GM12874 (cell line): ENCODE measurements around the gene TPCN1.

Source experiments
- TF ChIP-seq, protein P1 (sequence below): IDR thresholded peaks from 2 replicates; pipeline ENCODE4 v1.5.1; 2011; ENCODE audit warnings: low read depth, mild to moderate bottlenecking, control low read depth, low read length, moderate library complexity; ENCODE audit not compliant: insufficient read depth

TPCN1 gene

DNA sequence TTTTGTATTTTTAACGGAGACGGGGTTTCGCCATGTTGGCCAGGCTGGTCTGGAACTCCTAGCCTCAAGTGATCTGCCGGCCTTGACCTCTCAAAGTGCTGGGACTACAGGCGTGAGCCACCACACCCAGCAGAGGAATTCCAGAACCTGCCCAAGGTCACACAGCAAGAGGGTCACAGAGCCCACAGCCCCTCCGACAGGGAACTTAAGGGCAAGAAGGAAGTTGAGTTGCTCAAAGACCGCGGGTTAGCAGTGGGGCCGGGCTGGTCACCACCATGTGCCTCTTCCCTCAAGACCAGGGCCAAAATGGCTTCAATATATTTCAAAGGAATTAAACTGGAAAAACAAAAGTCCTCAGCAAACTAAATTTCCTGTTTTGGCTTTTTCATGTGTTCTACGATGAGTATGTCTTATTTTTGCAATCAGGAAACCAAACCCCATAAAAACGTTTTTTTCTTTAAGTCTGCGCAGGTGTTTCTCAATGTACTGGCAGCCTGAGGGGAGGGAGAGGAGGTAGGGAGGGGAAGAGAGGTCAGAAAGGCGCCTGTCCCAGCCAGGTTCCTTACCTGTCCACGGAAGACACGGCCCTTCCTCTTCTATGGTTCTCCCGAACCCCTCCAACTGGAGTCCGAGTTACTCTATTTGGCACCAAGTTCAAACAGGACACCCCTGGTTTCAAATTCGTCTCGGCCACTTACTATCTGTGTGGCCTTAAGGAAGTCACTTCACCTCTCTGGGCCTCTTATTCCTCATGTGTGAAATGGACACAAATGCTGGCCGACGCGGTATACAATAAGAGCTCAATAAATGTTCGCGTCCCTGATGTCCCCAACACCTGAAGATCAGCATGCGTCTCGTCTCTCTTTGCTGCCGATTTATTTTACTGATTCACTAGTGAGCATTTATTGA is 112.9 kb downstream of the TPCN1 start:
- TF ChIP-seq, protein P1, sequence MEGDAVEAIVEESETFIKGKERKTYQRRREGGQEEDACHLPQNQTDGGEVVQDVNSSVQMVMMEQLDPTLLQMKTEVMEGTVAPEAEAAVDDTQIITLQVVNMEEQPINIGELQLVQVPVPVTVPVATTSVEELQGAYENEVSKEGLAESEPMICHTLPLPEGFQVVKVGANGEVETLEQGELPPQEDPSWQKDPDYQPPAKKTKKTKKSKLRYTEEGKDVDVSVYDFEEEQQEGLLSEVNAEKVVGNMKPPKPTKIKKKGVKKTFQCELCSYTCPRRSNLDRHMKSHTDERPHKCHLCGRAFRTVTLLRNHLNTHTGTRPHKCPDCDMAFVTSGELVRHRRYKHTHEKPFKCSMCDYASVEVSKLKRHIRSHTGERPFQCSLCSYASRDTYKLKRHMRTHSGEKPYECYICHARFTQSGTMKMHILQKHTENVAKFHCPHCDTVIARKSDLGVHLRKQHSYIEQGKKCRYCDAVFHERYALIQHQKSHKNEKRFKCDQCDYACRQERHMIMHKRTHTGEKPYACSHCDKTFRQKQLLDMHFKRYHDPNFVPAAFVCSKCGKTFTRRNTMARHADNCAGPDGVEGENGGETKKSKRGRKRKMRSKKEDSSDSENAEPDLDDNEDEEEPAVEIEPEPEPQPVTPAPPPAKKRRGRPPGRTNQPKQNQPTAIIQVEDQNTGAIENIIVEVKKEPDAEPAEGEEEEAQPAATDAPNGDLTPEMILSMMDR, result no peak

DNA sequence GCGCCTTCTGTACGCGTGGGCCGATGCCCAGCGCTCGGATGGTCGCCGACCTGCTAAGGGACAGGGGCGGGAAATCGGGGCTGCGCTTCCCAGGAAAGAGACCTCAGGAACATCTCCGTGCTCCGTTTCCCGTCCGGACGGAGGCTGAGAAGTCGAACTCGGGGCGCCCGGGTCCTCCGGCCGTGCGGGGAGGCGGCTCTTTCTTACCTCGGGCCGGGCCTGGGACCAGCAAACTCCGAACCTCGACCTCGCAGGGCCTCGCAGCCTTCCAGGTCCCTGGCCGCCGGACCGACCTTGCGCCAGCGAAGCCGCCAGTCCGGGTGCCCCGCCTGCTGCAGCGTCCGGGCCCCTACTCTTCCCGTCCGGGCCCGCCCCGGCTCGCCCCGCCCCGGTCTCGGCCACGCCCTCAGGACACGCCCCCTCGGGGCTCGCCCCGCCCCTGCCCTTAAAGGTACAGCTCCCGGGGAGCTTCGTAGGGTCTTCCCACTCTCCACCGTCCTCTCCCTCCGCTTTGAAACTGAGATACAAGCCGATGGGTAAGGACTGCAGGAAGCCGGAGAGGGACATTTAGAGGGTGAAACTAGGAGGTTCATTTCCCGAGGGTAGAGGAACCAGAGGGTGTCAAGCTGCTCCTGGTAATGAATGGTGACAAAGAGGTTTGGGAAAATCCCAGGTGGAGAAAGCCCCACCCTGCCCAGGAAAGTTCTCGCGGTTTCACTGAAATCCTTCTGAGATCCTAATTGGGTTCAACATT is 113.7 kb downstream of the TPCN1 start, which contains the start of gene SLC8B1:
Gene SLC8B1, minus strand, starts transcription at position 324 of the 754 bp plus-strand sequence. CDS start 2,231 bp downstream, outside the sequence.
- TF ChIP-seq, protein P1, result no peak

DNA sequence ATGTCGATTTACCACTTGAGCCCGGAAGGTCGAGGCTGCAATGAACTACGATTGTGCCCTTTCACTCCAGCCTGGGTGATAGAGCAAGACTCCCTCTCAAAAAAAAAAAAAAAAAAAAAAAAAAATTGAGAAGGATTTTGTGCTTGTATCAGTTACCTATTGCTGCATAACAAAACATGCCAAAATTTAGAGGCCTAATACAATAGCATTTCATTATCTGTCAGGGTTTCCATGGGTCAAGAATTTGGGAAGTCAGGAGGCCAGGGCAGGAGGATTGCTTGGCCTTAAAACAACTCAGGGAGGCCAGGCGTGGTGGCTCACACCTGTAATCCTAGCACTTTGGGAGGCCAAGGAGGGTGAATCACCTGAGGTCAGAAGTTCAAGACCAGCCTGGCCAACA is 118.3 kb downstream of the TPCN1 start:
- TF ChIP-seq, protein P1, result no peak

DNA sequence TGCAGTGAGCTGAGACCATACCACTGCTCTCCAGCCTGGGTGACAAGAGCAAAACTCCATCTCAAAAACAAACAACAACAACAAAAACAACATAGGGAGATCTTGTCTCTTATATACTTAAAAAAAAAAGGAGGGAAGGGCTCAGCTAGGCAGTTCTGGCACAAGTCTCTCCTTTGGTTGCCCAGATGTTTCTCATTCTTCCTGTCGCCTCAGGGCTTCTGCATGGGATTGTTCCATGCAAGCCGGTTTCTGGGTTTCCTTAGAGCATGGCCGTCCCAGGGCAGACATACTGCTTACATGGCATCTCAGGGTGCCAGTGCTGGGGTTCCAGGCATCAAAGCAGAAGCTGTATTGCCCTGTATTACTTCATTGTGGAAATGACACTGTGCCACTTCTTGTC is 118.8 kb downstream of the TPCN1 start:
- TF ChIP-seq, protein P1, result no peak

DNA sequence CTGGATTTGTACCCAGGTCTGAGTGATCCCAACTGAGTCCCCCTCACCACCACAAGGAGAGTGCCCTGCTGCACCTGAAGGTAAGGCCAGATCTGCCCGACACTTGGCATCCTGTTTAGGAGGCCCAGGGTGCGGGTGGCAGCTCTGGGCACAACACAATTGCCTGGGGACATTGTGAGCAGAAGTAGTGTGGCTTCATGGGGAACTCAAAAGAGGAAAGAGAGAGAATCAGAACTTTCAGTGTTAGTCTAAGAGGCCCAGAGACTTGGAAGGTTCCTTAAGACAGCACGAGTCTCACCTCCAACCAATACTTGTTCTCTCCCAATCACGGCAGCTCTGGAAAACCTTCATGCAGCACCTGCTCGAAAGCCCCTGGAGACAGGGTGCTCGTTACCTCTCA is 120.3 kb downstream of the TPCN1 start:
- TF ChIP-seq, protein P1, result no peak

DNA sequence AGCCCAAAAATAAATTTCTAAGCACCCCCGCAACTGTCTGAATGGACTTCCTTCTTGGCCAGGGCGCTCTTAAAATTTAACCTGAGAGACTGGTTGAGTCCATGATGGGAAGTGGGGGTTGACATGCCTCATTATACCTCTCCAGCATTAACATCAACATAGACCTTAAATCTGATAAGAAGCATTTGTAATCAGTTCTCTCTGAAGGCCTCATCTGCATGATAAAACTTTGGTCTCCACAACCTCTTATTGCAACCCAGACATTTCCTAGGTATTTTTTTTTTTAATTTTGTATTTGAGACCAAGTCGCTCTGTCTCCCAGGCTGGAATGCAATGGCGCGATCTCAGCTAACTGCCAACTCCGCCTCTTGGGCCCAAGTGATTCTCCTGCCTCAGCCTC is 124.1 kb downstream of the TPCN1 start:
- TF ChIP-seq, protein P1, result no peak

DNA sequence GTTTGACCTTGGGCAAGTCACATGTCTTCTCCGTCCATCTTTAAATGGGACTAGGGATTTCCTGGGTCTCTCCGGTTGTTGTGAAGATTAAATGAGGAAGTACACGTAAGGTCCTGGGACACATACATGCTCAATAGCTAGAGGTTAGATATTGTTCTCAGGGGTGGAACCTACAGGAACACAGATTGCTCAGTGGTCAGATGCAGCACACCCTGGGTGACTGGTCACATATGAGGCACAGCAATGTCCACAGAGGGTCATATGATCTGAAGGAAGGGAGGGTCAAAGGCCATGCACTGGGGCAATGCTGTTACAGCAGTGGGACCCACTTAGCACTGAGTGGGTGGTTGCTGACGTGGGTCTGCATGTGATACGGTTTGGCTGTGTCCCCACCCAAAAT is 125.1 kb downstream of the TPCN1 start:
- TF ChIP-seq, protein P1, result no peak
